HG03060 (cell line): ENCODE measurements around the gene C1QL1.

Experiments used
- ATAC-seq: cut with Tn5 transposase; IDR thresholded peaks from one replicate; pipeline ENCODE4 v1.9.1; 2021; ENCODE audit warnings: low read depth, moderate number of reproducible peaks; ENCODE audit not compliant: unreplicated experiment

C1QL1 gene

DNA sequence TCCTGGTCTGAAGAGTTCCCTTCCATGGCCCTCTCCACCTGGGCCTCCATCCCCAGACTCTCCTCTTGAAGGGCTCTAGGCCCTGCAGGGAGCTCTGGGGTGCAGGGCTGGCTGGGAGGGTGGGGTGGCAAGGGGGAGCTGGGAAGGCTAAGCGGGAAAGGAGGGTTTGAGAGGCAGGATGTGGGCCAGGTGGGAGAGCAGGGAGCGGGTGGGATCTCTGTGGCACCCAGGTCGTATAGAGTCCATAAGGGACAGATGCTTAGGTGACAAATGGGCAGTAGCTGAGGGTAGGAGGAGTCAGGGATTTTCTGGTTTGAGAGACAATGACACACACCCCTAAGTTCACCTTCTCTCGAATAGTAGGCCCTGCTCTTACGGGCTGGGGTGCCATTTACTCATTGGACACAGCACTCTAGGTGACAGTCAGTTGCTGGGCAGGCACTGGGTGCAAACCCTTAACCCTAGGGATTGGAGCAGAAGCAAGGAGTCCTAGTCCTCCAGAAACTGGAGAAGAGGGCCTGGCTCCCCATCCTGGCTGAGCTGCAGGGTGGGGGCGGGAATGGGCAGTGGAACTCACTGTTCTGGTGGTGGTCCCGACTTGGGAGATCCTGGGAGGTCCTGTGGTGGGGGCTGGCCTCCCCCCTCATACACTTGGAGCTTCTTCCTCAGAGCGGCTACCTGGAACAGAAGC is 35.9 kb downstream of the C1QL1 start:
- no peak for ATAC-seq

DNA sequence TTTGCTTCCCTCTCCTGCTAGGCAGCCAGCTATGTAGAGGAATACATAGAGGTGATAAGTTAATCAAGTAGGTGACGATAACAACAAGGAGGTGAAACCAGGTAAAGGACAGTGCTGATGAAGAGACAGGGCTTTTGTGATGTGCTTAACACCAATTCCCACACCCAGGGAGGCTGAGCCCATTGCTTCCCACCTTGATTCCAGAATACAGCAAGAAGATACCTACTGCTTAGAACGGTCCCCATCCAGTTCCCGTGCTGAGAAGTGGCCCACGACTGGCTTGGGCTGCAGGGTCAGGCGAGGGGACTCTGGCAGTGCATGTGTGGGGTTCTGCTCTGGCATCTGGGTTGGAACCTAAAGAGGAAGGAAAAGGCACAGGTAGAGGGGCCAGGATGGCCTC is 36.7 kb downstream of the C1QL1 start:
- no peak for ATAC-seq

DNA sequence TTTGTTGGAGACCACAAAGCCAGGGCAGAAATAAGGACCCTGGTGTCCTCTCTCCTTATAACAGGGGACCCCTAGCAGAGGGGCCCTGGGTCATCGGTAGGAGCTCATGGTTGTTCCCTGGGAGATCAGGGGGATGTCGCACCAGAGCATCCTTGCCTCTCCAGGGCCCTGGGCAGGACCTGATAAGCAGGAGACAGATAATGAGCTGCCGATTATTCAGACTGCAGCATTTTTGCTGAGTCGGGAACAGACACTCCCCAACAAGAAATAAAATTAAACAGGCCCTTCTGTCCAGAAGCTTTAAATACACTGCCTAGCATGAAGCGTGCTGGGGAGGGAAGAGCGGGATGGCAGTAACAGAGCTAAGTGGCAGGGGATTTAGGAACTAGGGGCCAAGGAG is 37.4 kb downstream of the C1QL1 start:
- no peak for ATAC-seq

DNA sequence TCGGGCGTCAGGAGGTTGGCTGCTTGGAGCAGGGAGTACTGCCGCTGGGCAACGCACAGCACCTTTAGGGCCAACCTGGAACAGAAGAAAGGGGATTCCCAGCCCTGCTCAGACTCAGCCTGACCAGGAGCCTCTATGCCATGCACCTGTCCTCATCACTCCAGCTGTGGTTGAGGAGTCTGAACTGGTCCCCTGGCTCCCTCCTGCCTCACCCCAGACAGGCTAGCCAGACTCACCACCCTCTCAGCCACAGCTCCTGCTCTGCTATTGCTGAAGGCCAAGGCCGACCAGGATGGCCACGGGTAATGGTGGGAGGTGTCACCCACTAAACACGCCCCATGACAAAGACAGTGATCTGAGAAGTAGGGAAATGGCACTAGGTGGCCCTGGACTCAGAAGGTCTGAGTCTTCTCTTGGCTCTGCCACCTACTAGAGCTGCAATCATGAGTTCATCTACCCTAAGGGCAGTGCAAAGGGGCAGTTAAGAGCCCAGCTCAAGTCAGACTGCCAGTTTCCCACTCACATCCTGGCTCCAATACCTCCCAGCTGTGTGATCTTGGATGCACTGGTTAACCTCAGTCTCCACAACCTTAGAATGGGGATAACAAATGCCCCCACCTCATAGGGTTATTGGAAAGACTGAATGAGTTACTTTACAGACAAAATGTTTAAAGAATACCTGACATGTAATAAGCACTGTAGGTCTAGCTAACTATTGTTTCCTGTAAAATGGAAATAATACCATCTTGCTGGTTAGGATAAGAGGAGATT is 39.0 kb downstream of the C1QL1 start:
- no peak for ATAC-seq

DNA sequence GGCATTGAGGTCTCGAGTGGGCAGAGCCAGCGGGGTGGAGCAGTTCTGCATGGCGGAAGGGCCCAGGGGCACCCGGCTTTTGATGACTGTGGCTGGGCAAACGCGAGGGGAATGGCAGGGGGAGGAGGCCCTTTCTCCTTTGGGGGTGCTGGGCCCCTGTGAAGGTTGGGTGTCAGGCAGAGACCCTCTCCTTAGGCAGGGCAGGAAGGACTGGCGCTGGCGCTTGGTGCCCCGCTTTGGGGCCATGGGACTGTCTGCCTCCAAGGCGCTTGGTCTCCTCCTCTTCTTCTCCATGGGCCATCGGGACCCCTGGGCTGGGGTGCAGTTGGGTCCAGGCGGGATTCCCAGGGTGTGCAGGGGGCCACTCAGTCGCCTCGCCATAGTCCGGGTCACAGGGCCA is 40.0 kb downstream of the C1QL1 start:
- no peak for ATAC-seq

DNA sequence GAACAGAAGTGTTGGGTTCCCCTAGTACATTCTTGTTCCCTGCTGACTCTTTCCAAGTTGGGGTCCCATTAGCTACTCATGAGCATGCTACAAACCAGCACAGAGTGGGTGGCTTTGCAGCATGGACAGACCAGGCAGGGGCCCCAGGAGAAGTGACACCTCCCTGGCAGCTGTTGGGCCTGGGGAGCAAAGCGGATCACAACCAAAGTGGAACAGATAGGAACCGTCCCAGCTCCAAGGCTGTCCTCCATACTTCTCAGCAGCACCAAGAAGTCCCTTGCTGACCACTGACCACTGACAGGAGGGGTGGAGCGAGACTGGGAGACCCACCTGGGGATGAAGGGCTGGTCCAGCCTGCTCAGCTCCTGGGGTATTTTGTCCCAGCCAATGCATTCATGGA is 40.4 kb downstream of the C1QL1 start:
- ATAC-seq, result no peak

DNA sequence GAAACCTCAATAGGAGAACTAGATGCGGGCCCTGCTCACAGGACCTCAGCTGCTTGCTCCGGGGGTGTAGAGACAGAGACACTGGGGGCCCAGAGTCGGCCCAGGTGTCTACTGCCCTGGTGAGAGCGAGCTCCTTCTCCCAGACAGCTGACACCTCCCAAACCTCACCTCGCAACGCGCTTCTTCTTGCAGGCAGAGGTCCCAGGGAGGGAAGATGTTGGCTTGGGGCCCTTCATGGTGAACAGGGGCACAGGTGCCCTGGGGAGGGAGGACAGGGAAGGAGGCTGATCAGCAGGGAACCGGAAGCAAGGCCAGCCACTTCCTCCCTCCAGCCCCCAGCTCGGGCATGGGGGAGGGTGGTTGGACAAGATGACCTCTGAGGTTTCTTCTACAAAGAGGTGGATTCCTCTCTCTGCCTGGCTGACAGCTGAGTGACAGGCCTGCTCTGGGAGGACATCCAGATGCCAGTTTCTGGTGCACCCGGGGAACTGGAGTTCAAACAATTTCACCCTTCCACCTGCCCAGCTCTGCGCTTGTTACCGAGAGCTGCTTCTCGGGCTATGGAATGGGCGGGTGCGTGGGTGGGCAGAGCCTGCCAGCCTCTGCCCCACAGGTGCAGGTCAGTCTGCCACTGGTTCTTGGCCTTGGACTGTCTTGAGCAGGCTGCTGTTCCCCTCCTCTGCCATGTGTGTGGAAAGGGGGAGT is 41.1 kb downstream of the C1QL1 start:
- ATAC-seq, result no peak

DNA sequence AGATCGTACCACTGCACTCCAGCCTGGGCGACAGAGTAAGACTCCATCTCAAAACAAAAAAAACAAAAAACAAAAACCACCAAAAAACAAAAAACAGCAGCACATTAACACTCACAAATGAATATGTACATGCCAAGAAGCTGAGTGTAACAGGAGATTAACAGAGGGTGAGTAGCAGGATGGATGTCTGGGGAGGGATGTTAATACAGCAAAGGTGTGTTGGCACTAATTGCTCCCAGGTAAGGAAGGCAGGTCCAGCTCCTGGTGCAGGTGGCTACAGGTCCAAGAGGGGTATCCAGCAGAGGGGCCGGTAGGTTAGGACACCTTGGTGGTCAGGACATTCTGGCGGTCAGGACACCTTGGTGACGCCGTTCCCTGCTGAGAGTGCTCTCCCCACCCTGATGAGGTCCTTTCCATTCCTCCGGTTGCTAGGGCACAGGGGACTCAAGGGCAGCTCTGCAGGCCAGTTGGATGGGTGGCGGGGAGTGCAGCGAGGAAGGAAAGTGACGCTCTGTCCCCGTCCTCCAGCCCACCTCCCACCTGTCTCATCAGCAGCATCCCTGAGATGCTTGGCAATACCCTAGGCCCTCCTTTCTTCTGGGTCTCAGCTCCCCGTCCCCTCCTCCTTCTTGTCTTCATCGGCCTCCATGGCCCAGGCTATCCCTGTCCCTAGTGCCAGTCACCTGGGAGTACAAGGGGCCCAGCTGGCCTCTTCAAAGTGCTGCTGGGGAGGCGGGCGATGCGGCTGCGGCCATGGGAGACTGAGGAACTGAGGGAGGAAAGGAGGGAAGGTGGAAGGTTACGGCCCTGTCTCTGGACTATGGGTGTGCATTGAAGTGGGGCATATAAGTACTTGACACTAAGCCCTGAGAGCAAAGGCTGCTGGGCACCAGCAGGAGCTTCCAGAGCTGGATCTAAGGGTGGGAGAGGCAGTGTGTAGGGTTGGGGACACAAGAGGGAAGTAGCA is 42.1 kb downstream of the C1QL1 start:
- no peak for ATAC-seq

DNA sequence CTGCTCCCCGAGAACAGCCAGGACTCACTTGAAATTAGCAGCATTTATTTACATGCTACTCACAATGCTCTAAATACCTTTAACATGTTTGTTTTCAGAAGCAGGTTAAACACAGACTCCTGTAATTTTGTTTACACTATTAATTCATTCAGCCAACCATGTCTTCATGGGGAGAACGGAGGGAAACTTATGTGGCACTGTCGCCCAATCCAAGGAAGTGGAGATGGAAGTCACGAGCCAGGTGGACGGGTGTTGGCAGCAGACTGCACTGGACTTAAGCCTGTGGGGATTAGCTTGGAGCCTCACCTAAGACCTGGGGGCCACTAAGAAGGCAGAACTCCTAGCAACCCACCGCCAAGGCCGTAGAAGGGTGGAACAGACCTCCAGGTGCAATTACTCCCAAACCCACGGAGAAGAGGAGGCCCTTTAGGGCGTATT is 44.0 kb downstream of the C1QL1 start:
- ATAC-seq, result no peak

DNA sequence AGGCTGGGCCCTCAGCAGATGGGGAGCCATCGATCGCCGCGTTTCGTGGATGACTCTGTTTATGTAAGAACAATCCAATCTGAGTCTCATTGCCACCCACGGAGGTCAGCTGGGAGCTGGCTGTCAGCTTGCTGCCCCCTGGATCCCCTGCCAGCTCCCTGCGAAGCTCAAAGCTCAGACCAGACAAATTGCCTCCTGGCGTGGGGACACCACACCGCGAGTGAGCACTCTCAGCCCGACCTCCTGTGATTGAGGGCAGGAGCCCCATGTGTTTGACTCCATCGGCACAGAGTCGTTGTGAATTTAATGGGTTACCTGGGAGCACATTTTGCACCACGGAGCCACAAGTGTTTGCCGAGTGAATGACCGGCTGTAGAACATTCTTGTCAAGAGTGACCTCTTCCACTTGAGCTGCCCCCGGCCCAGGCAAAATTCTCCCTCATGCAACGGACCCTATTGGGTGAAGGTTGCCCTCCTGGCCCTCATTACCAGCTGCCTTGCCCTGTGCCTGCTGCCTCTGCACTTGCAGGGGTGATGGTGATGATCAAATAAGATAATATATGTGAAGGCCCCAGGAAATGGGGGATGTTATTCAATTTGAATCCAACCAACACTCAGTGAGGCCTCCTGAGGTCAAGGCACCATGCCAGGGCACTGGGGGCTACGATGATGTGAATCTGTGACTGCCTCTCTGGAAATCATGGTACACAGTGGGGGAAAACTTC is 45.2 kb downstream of the C1QL1 start:
- ATAC-seq, result no peak

DNA sequence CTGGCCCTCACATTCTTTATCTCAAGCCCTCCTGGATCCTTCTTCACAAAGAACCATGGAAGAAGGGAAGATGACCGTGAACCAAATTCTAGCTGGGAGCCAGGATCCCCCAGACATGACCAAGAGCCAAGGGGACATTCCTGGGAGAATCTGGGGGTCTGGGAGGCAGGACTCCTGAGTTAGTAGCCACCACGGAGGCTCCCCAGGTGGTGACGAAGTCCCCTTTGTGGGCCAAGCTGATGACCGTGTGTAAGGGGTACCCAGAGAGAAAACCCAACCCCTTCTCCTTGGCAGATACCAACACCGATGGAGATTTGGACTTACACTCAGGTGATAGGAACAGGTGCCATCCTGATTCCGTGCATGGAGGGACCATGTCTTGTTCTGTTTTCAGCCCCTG is 46.0 kb downstream of the C1QL1 start:
- ATAC-seq, result no peak

DNA sequence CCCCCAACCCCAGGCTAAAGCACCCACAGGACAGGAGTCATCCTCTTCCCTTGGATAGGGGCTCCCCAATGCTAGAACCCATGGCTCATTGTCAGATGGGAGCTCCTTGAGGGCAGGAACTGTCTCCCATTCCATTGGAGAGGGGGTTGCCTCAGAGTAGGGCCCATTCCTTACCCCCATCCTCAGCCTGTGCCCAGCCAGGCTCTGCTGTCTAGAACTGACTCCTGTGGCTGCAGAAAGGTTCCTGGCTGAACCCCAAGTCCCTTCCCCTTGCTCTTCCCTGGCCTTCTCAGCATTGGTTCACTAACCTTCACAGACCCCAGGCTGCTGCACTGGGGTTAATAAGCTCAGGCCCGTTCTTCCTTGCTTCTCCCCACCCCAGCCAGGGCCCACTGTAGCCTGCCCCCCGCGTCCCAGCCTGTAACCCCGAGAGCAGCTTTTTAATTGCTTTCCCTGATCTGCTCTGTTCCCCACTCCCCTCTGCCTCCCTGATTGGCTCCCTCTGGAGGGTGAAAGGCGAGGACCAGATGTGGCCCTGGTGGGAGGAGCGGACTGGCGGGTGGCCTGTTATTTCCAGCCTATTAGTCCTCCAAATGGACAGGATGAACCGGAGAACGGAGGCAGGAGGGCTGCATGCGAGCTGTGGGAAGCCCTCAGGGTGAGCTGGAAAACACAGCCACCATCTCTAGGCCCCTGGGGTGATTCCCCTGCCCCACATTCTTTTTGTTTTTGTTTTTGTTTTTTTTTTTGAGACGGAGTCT is 46.8 kb downstream of the C1QL1 start:
- no peak for ATAC-seq

DNA sequence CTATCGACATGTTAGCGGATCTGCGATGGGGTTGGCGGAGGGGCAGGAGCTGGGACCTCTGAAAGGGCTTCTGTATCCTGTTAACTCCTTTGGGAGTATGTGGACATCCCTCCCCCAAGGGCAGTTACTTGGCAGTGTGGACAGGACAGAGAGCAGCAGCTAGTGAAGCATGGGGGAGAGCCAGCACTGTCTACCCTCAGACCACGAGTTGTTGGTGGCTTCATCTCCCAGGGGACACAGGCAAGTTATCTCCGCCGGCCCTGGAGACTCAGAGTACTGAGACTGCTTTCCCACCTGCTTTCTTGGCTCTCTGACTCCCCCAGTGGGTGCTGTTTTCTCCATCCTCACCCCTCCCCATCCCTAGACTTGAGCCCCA is 47.5 kb downstream of the C1QL1 start:
- ATAC-seq, result no peak

DNA sequence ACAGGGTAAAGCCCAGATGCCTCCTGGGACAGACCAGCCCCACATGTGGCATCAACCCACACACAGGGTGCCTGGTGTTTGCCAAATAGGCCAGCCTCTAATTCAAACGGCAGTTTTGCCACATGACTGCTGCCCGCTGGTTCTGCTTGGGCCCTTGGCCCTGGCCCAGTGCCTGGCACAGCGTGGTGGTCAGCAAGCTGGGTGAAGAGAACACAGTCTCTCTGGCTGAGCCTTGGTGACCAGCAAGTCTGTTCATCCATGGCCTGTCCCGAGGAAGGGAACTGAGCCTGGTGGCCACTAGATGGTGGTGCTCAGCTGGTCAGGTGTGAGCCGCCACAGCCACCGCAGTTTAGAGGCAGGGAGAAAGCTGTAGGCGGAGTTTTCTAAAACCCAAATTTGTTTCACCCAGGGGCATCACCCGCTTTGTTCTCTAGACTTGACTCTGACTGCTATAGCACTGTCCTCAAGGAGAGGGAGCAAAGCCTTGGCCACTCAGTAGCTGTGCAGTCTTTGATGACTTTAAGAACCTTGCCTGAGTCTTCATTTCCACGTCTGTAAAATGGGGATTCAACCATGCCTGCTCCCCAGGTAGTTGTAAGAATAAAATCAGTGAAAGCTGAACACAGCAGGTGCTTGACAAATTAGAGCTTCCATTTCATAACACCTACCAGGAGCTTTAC is 48.1 kb downstream of the C1QL1 start:
- ATAC-seq, result no peak

DNA sequence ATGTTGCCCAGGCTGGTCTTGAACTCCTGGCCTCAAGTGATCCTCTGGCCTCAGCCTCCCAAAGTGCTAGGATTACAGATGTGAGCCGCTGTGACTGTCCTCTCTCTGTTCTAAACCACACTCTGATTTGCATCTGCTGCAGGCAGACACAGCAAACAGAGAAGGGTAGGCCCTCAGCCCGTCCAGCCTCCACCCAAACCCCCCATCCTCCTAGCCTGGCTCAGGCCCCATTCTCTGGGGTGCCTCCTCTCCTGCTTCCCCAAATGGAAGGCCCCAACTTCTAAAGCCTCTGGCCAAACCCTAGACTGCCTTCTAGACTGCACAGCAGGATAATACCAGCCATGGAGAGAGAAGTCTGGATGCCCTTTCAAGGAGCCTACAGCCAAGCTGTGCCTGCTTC is 48.7 kb downstream of the C1QL1 start:
- ATAC-seq, result no peak

DNA sequence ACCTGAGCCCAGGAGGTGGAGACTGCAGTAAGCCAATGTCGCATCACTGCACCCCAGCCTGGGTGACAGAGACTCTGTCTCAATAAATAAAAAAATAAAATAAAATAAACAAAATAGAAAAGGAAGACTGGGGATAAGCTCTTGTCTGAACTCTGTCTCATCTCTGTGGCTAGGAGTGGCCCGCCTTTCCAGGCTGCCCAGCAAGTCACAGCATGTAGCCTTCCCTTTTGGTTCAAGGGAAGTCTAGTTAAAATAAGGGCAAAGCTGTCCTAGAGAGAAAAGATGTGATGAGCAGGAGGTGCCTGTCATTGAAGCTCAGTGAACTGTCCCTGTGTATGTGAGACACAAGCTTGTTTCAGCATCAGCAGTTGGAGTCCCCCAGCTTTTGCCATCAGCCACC is 50.1 kb downstream of the C1QL1 start:
- ATAC-seq, result no peak

DNA sequence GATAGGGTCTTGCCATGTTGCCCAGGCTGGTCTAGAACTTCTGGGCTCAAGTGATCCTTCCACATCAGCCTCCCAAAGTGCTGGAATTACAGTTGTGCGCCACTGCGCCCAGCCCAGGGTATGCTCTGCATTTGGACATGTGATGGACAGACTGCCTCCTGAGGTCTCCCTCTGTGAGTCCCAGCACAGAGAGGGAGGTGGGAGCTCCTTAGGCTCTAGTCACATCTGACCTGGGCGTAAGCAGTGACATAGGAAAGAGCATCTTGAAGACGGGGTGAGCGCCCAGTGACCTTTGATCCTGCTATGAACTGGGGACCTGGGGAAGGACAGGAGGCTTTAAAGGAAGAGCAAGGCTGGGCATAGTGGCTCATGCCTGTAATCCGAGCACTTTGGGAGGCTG is 50.6 kb downstream of the C1QL1 start:
- no peak for ATAC-seq

DNA sequence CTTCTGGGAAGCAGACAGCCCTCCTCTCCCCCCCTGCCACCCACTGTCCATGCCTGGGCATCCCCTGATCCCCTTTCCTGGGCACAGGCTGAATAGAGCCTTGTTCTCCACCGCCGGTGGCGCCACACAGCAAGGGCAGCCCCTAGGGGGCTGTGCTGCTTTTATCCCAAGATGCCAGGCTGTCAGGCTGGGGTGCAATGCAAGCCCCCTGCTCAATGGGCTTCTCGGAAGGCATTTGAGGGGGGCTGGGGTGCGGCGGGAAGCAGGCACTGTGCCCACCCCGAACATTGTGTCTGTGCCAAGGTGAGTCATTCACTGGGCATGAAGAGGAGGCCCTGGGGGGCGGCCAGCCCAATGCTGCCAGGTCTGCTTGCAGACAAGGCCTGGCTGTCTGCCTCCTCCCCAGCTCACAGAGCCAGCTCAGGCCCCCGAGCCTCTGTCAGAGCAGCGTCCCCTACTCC is 51.3 kb downstream of the C1QL1 start:
- ATAC-seq, result no peak
